Lower leg skin (tissue), 3 donors: ENCODE results near the gene GLRX5.

Experiments used
- POLR2A ChIP-seq, 2 donors: fragments of 450-650 bp; IDR thresholded peaks; one replicate each; pipeline ENCODE4 v1.6.1; 2016 to 2017; ENCODE audit warnings: antibody characterized with exemption in 2 of 2, mild to moderate bottlenecking in 1 of 2, moderate library complexity in 1 of 2
- TF ChIP-seq, protein P1 (sequence below), 3 donors: fragments of 450-650 bp; IDR thresholded peaks; one replicate each; pipeline ENCODE4 v1.5.1; 2016; ENCODE audit warnings: antibody characterized with exemption in 3 of 3, mild to moderate bottlenecking in 3 of 3, moderate library complexity in 2 of 3

DNA sequence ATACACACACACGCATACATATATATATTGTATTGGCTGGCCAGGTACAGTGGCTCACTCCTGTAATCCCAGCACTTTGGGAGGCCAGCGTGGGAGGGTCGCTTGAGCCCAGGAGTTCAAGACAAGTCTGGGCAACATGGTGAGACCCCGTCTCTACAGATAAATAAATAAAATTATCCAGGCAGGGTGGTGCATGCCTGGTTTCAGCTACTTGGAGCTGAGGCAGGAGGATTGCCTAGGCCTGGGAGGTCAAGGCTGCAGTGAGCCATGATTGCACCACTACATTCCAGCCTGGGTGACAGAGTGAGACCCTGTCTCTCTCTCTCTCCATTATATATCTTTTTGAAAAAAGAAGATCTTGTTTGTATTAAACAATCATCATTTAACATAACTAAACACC, 13.8 kb upstream of the GLRX5 start:
- TF ChIP-seq, protein P1, sequence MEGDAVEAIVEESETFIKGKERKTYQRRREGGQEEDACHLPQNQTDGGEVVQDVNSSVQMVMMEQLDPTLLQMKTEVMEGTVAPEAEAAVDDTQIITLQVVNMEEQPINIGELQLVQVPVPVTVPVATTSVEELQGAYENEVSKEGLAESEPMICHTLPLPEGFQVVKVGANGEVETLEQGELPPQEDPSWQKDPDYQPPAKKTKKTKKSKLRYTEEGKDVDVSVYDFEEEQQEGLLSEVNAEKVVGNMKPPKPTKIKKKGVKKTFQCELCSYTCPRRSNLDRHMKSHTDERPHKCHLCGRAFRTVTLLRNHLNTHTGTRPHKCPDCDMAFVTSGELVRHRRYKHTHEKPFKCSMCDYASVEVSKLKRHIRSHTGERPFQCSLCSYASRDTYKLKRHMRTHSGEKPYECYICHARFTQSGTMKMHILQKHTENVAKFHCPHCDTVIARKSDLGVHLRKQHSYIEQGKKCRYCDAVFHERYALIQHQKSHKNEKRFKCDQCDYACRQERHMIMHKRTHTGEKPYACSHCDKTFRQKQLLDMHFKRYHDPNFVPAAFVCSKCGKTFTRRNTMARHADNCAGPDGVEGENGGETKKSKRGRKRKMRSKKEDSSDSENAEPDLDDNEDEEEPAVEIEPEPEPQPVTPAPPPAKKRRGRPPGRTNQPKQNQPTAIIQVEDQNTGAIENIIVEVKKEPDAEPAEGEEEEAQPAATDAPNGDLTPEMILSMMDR (IDR thresholded peaks at IDR 0.05) = no peak
- TF ChIP-seq POLR2A (IDR thresholded peaks at IDR 0.05) = no peak
